H1 (cell line): ENCODE results near the gene DGKI. TPM values are rescaled to one million over a fixed set of nuclear protein-coding genes. Genes with fewer than 3 reads are reported as not detected.

ENCODE experiments used
- CTCF ChIA-PET: fragments of 300-600 bp; sonication (Branson Sonifier 250); formaldehyde crosslinking; loops from one replicate; lab custom pipeline; 2021; ENCODE audit not compliant: partially characterized antibody; lab: Charles Lee
- POLR2A ChIA-PET: fragments of 300-600 bp; sonication (Branson Sonifier 250); formaldehyde crosslinking; loops from one replicate; lab custom pipeline; 2021; ENCODE audit warnings: inconsistent platforms; ENCODE audit not compliant: partially characterized antibody; lab: Charles Lee
- DNase-seq, 2 experiments: peaks; one replicate each; pipeline versions ENCODE4 v3.0.0 to v3.0.0-alpha.2; 2010 to 2022; ENCODE audit warnings: low spot score in 2 of 2, low read depth in 1 of 2, mixed read lengths in 1 of 2
- FAIRE-seq: peaks from 2 replicates; lab custom pipeline; 2011; peaks lifted over from hg19 to GRCh38; lab: Jason Lieb, UNC
- H2AFZ ChIP-seq: 2 replicates; pipeline ENCODE4 v1.8.1; 2012; ENCODE audit warnings: low read length, inconsistent platforms
- H2AK5ac ChIP-seq: 2 replicates; pipeline ENCODE4 v1.6.1; 2013; ENCODE audit warnings: low read depth, low read length
- H2BK120ac ChIP-seq: replicated peaks from 2 replicates; pipeline ENCODE3; 2013; ENCODE audit warnings: low read depth, low read length, inconsistent platforms
- H2BK12ac ChIP-seq: 2 replicates; pipeline ENCODE4 v1.6.1; 2013; ENCODE audit warnings: low read depth, low read length
- H2BK15ac ChIP-seq: 2 replicates; pipeline ENCODE4 v1.6.1; 2013; ENCODE audit warnings: low read length
- H2BK20ac ChIP-seq: 2 replicates; pipeline ENCODE4 v1.6.1; 2013; ENCODE audit warnings: low read length
- H2BK5ac ChIP-seq: 2 replicates; pipeline ENCODE4 v1.6.1; 2013; ENCODE audit warnings: low read depth, low read length
- H3K14ac ChIP-seq: 2 replicates; pipeline ENCODE4 v1.6.1; 2013; ENCODE audit warnings: inconsistent platforms; ENCODE audit not compliant: insufficient read length
- H3K18ac ChIP-seq: 2 replicates; pipeline ENCODE4 v1.6.1; 2013; ENCODE audit warnings: low read length; ENCODE audit errors: extremely low read depth
- H3K23ac ChIP-seq: 2 replicates; pipeline ENCODE4 v1.6.1; 2013; ENCODE audit warnings: inconsistent platforms; ENCODE audit not compliant: insufficient read length
- H3K23me2 ChIP-seq: 2 replicates; pipeline ENCODE4 v1.6.1; 2013; ENCODE audit warnings: low read depth, low read length
- H3K27ac ChIP-seq: 2 replicates; pipeline ENCODE4 v1.6.1; 2011; ENCODE audit warnings: low read depth, low read length, inconsistent platforms
- H3K27me3 ChIP-seq, 4 experiments: replicated peaks in 1 of 4; 1 replicate in 1 of 4; 2 replicates in 3 of 4; pipeline versions ENCODE4 v1.6.1 to v1.8.1; 2011 to 2013; ENCODE audit warnings: low read length in 3 of 4, mild to moderate bottlenecking in 3 of 4, inconsistent platforms in 2 of 4, mixed read lengths in 2 of 4, moderate library complexity in 1 of 4; ENCODE audit not compliant: control insufficient read depth in 3 of 4, insufficient read depth in 3 of 4; ENCODE audit errors: extremely low read depth in 1 of 4
- H3K36me3 ChIP-seq, 4 experiments: 2 replicates each; pipeline versions ENCODE4 v1.6.1 to v1.8.1; 2011 to 2013; ENCODE audit warnings: mild to moderate bottlenecking in 4 of 4, low read length in 3 of 4, moderate library complexity in 2 of 4, control low read depth in 1 of 4, inconsistent platforms in 1 of 4; ENCODE audit not compliant: insufficient read depth in 4 of 4, control insufficient read depth in 2 of 4
- H3K4ac ChIP-seq: replicated peaks from 2 replicates; pipeline ENCODE3; 2013; ENCODE audit warnings: low read length, low read depth, mixed read lengths, inconsistent platforms; ENCODE audit not compliant: insufficient read length
- H3K4me1 ChIP-seq, 4 experiments: replicated peaks in 1 of 4; 1 replicate in 1 of 4; 2 replicates in 3 of 4; pipeline versions ENCODE4 v1.6.1 to v1.8.1; 2011 to 2013; ENCODE audit warnings: low read length in 3 of 4, inconsistent platforms in 2 of 4, mixed read lengths in 1 of 4; ENCODE audit not compliant: insufficient read depth in 4 of 4, control insufficient read depth in 3 of 4
- H3K4me2 ChIP-seq, 2 experiments: 2 replicates each; pipeline versions ENCODE4 v1.6.1 to v1.8.1; 2011 to 2013; ENCODE audit warnings: low read depth in 2 of 2, low read length in 2 of 2, control low read depth in 1 of 2, inconsistent platforms in 1 of 2, mild to moderate bottlenecking in 1 of 2; ENCODE audit not compliant: insufficient read depth in 1 of 2
- H3K4me3 ChIP-seq, 4 experiments: fragments of 200-600, 300-600 bp in 1 of 4; sonication (generic), shearing (Covaris generic), sonication (Bioruptor Twin) in 1 of 4; 2 replicates each; pipeline versions ENCODE4 v1.5.1 to v1.8.1; 2011 to 2016; ENCODE audit warnings: low read length in 4 of 4, low read depth in 3 of 4, control low read depth in 2 of 4, inconsistent platforms in 2 of 4, mild to moderate bottlenecking in 2 of 4, mixed read lengths in 1 of 4, moderate library complexity in 1 of 4; ENCODE audit not compliant: insufficient read depth in 2 of 4; ENCODE audit errors: extremely low read depth in 1 of 4
- H3K56ac ChIP-seq: replicated peaks from 2 replicates; pipeline ENCODE3; 2013; ENCODE audit warnings: low read depth, mild to moderate bottlenecking, mixed read lengths, low read length, inconsistent platforms; ENCODE audit not compliant: insufficient read length
- H3K79me1 ChIP-seq: 2 replicates; pipeline ENCODE4 v1.6.1; 2013; ENCODE audit warnings: low read depth, low read length, control low read depth
- H3K79me2 ChIP-seq, 2 experiments: 2 replicates each; pipeline versions ENCODE4 v1.6.1 to v1.8.1; 2012 to 2013; ENCODE audit warnings: low read length in 2 of 2, mild to moderate bottlenecking in 2 of 2, inconsistent platforms in 1 of 2; ENCODE audit not compliant: insufficient read depth in 2 of 2, control insufficient read depth in 1 of 2
- H3K9ac ChIP-seq, 4 experiments: replicated peaks in 1 of 4; 1 replicate in 1 of 4; 2 replicates in 3 of 4; pipeline versions ENCODE4 v1.6.1 to v1.8.1; 2011 to 2013; ENCODE audit warnings: low read depth in 3 of 4, low read length in 3 of 4, control low read depth in 2 of 4, mild to moderate bottlenecking in 2 of 4, moderate library complexity in 2 of 4, inconsistent platforms in 1 of 4; ENCODE audit errors: extremely low read depth in 1 of 4
- H3K9me3 ChIP-seq, 2 experiments: 2 replicates each; pipeline versions ENCODE4 v1.6.1 to v1.8.1; 2012 to 2013; ENCODE audit warnings: mild to moderate bottlenecking in 2 of 2, moderate library complexity in 2 of 2, control low read depth in 1 of 2, inconsistent platforms in 1 of 2, low read depth in 1 of 2, low read length in 1 of 2, mixed read lengths in 1 of 2; ENCODE audit not compliant: insufficient read depth in 2 of 2
- H4K20me1 ChIP-seq, 2 experiments: replicated peaks in 1 of 2; 2 replicates each; pipeline versions ENCODE3 to v1.8.1; 2011 to 2013; ENCODE audit warnings: inconsistent platforms in 2 of 2, low read length in 2 of 2, mild to moderate bottlenecking in 1 of 2; ENCODE audit not compliant: insufficient read depth in 2 of 2, control insufficient read depth in 1 of 2
- H4K5ac ChIP-seq: 2 replicates; pipeline ENCODE4 v1.6.1; 2013; ENCODE audit warnings: low read length, low read depth, mixed read lengths, inconsistent platforms; ENCODE audit not compliant: insufficient read length
- H4K8ac ChIP-seq: 2 replicates; pipeline ENCODE4 v1.8.0; 2013; ENCODE audit warnings: mild to moderate bottlenecking, moderate library complexity, low read length, inconsistent platforms; ENCODE audit not compliant: insufficient read depth; ENCODE audit errors: extremely low read depth
- H4K91ac ChIP-seq: replicated peaks from 2 replicates; pipeline ENCODE3; 2013; ENCODE audit warnings: low read length, mixed read lengths, inconsistent platforms; ENCODE audit not compliant: insufficient read length
- BACH1 ChIP-seq: IDR thresholded peaks from 2 replicates; pipeline ENCODE4 v1.6.1; 2012; ENCODE audit warnings: low read length, improper control_type of control experiment
- CEBPB ChIP-seq: IDR thresholded peaks from 2 replicates; pipeline ENCODE4 v1.6.1; 2012; ENCODE audit warnings: low read depth, low read length
- EP300 ChIP-seq, 2 experiments: IDR thresholded peaks; 1 replicate in 1 of 2; 2 replicates in 1 of 2; pipeline ENCODE4 v1.6.1; 2011 to 2012; ENCODE audit warnings: low read depth in 2 of 2, low read length in 2 of 2, mild to moderate bottlenecking in 2 of 2, borderline replicate concordance in 1 of 2, inconsistent platforms in 1 of 2, moderate library complexity in 1 of 2
- NANOG ChIP-seq: IDR thresholded peaks from 2 replicates; pipeline ENCODE4 v1.6.1; 2011; ENCODE audit warnings: low read length, low read depth, mild to moderate bottlenecking, inconsistent platforms; ENCODE audit not compliant: insufficient read depth, poor library complexity, severe bottlenecking
- NRF1 ChIP-seq: IDR thresholded peaks from 2 replicates; pipeline ENCODE4 v1.6.1; 2011; ENCODE audit warnings: mild to moderate bottlenecking, low read depth, low read length, improper control_type of control experiment
- POU5F1 ChIP-seq: IDR thresholded peaks from 2 replicates; pipeline ENCODE4 v1.6.1; 2011; ENCODE audit warnings: low read depth, mild to moderate bottlenecking, low read length, moderate library complexity
- SIN3A ChIP-seq, 2 experiments: IDR thresholded peaks in 1 of 2; conservative IDR thresholded peaks in 1 of 2; 2 replicates each; pipeline ENCODE4 v1.6.1; 2011 to 2012; ENCODE audit warnings: low read length in 2 of 2, improper control_type of control experiment in 1 of 2, low read depth in 1 of 2, mild to moderate bottlenecking in 1 of 2
- SP4 ChIP-seq: IDR thresholded peaks from 2 replicates; pipeline ENCODE4 v1.6.1; 2012; ENCODE audit warnings: low read length, inconsistent platforms
- TAF7 ChIP-seq: optimal IDR thresholded peaks from 2 replicates; pipeline ENCODE3; 2011; ENCODE audit warnings: low read depth, mild to moderate bottlenecking, inconsistent platforms, low read length, moderate library complexity, borderline replicate concordance
- polyA plus RNA-seq, 7 experiments: library from polyadenylated mRNA; depleted of rRNA in 3 of 7; stranded (reverse) in 5 of 7; unstranded in 2 of 7; fragments of >200 nt in 5 of 7; fragments of 200-250 nt in 2 of 7; gene quantifications; 1 replicate in 5 of 7; 2 replicates in 1 of 7; 4 replicates in 1 of 7; pipeline versions ENCODE4 v1.2.1 to v1.2.3, GENCODE V29; 2011 to 2013; ENCODE audit warnings: missing spikeins in 2 of 7, mixed read lengths in 2 of 7
- total RNA-seq: library from RNA; stranded (reverse); fragmentation: NEBNext Ultra II Directional; extraction: Animal tissue kit (Norgen Biotek cat#: 25700); gene quantifications from 2 replicates; pipeline ENCODE4 v1.2.1, GENCODE V29; 2021

The DGKI gene
- total and polyA plus RNA-seq, 2 of the 8 experiments (the other 6 are each of a cell fraction or from before 2014, with no cell fraction given): 0.20 to 0.71 TPM

GRCh38 chr7:137715533-137715932 lies 131.2 kb downstream of the DGKI start:
- no peak overlapping the region for H3K23ac ChIP-seq
- CTCF ChIA-PET: no interaction called here
- no peaks in the 10 kb centered on the region for H3K9me3 ChIP-seq
- no peak overlapping the region for H3K4me2 ChIP-seq
- no peak overlapping the region for H2AFZ ChIP-seq
- no peak overlapping the region for H4K91ac ChIP-seq
- H2BK120ac ChIP-seq: no peak overlapping the region
- H3K79me2 ChIP-seq: no peaks in the 10 kb centered on the region
- H3K18ac ChIP-seq: no peak overlapping the region
- no peak overlapping the region for H2BK15ac ChIP-seq
- H3K36me3 ChIP-seq: no peaks in the 10 kb centered on the region
- H3K4me1 ChIP-seq: peaks cover 0 to 8% (median 4%) of the 10 kb centered on the region in 4 experiments; a peak in 3 of 7 replicates
- no peak overlapping the region for H2AK5ac ChIP-seq
- no peak for TF ChIP-seq TAF7
- TF ChIP-seq POU5F1: no peak
- TF ChIP-seq BACH1: no peak
- TF ChIP-seq SP4: no peak
- no peak for TF ChIP-seq EP300 (IDR thresholded peaks at IDR 0.05; ENCODE audit: borderline replicate concordance in 1 of 2, low read depth in 2 of 2, low read length in 2 of 2)
- TF ChIP-seq NANOG: no peak
- no peak for TF ChIP-seq SIN3A (conservative IDR thresholded peaks at IDR 0.05 in 1 of 2, IDR thresholded peaks at IDR 0.05 in 1 of 2; ENCODE audit: low read depth in 1 of 2, low read length in 2 of 2)
- no peak for TF ChIP-seq CEBPB
- TF ChIP-seq NRF1: no peak
- no peak overlapping the region for H4K8ac ChIP-seq
- no peak overlapping the region for H2BK5ac ChIP-seq
- POLR2A ChIA-PET: no interaction called here
- H2BK20ac ChIP-seq: no peak overlapping the region
- H3K79me1 ChIP-seq: no peaks in the 10 kb centered on the region
- H2BK12ac ChIP-seq: no peak overlapping the region
- H3K4me3 ChIP-seq: no peak overlapping the region
- H3K9ac ChIP-seq: no peak overlapping the region; a peak in 1 of 7 replicates
- no peaks in the 10 kb centered on the region for H3K27me3 ChIP-seq
- H3K14ac ChIP-seq: no peak overlapping the region
- H4K20me1 ChIP-seq: no peaks in the 10 kb centered on the region
- no peak for FAIRE-seq
- H3K23me2 ChIP-seq: no peaks in the 10 kb centered on the region
- no peak overlapping the region for H3K4ac ChIP-seq
- no peak overlapping the region for H3K27ac ChIP-seq
- no peak overlapping the region for H3K56ac ChIP-seq
- H4K5ac ChIP-seq: no peak overlapping the region
- no peak for DNase-seq
